NCI-H2029 treated with DMSO at 0.1 percent for 48 hours (cell line): ENCODE measurements around the gene PRRC1.
"Not testable (repeated sequence)": the region's sequence is repeated elsewhere in the genome, so short reads cannot be mapped to it uniquely, and the experiment has no call there.

Experiments used
- DNase-seq: peaks from one replicate; lab custom pipeline; 2025; lab: John Stamatoyannopoulos, UW

The PRRC1 gene

GRCh38 chr5:127545249-127545648, 27.8 kb downstream of the PRRC1 start:
- not testable (repeated sequence) for DNase-seq

GRCh38 chr5:127549551-127549950, 32.1 kb downstream of the PRRC1 start:
- DNase-seq, result no peak

GRCh38 chr5:127550652-127551409, 33.4 kb downstream of the PRRC1 start:
- DNase-seq, result no peak

- no peak for DNase-seq
Observed at GRCh38 chr5:127551410-127552041, 34.1 kb downstream of the PRRC1 start.

- no peak for DNase-seq
Observed at GRCh38 chr5:127555826-127556225, 38.4 kb downstream of the PRRC1 start.

- DNase-seq, result no peak
Observed at GRCh38 chr5:127556609-127557334, 39.3 kb downstream of the PRRC1 start.

- DNase-seq, result no peak
Observed at GRCh38 chr5:127558273-127558672, 40.8 kb downstream of the PRRC1 start.

- DNase-seq, result no peak
Observed at GRCh38 chr5:127561254-127561653, 43.8 kb downstream of the PRRC1 start.

GRCh38 chr5:127562252-127562651, 44.8 kb downstream of the PRRC1 start:
- DNase-seq, result no peak

GRCh38 chr5:127563136-127563535, 45.7 kb downstream of the PRRC1 start:
- no peak for DNase-seq

GRCh38 chr5:127564002-127564769, 46.7 kb downstream of the PRRC1 start:
- peak; percentile 78 for DNase-seq

GRCh38 chr5:127565586-127566270, 48.3 kb downstream of the PRRC1 start:
- no peak for DNase-seq

GRCh38 chr5:127567026-127567768, 49.8 kb downstream of the PRRC1 start:
- DNase-seq, result no peak

- no peak for DNase-seq
Observed at GRCh38 chr5:127568166-127568565, 50.7 kb downstream of the PRRC1 start.

GRCh38 chr5:127569471-127569870, 52.0 kb downstream of the PRRC1 start:
- DNase-seq, result not testable (repeated sequence)

GRCh38 chr5:127571314-127572131, 54.1 kb downstream of the PRRC1 start:
- DNase-seq, result no peak

- no peak for DNase-seq
Observed at GRCh38 chr5:127572930-127573329, 55.5 kb downstream of the PRRC1 start.

- no peak for DNase-seq
Observed at GRCh38 chr5:127574852-127575679, 57.6 kb downstream of the PRRC1 start.

- no peak for DNase-seq
Observed at GRCh38 chr5:127577458-127577857, 60.0 kb downstream of the PRRC1 start.
